Fibroblast of lung (primary cell): ENCODE results near the gene MACROD2.

Experiments
- CTCF ChIP-seq, 2 donors: IDR thresholded peaks in 1 of 2; conservative IDR thresholded peaks in 1 of 2; 1 replicate in 1 of 2; 2 replicates in 1 of 2; pipeline ENCODE4 v1.5.1; 2011 to 2012; ENCODE audit warnings: low read length in 2 of 2, control low read depth in 1 of 2, inconsistent platforms in 1 of 2, low read depth in 1 of 2, mild to moderate bottlenecking in 1 of 2
- EZH2 ChIP-seq: IDR thresholded peaks from 2 replicates; pipeline ENCODE4 v1.5.1; 2012; ENCODE audit warnings: low read length, control low read depth, mild to moderate bottlenecking; ENCODE audit errors: missing control alignments

GRCh38 chr20:16040742-16041141, 2045.4 kb downstream of the MACROD2 start:
- no peak for TF ChIP-seq CTCF (conservative IDR thresholded peaks at IDR 0.05 in 1 of 2, IDR thresholded peaks at IDR 0.05 in 1 of 2; ENCODE audit: low read depth in 1 of 2, low read length in 2 of 2)
- TF ChIP-seq EZH2 = no peak
